HG02938 (cell line): ENCODE measurements around the gene CDH8.

ENCODE experiments used
- ATAC-seq: cut with Tn5 transposase; IDR thresholded peaks from one replicate; pipeline ENCODE4 v1.9.1; 2021; ENCODE audit warnings: mild to moderate bottlenecking, moderate library complexity; ENCODE audit not compliant: unreplicated experiment

CDH8 gene, protein sequence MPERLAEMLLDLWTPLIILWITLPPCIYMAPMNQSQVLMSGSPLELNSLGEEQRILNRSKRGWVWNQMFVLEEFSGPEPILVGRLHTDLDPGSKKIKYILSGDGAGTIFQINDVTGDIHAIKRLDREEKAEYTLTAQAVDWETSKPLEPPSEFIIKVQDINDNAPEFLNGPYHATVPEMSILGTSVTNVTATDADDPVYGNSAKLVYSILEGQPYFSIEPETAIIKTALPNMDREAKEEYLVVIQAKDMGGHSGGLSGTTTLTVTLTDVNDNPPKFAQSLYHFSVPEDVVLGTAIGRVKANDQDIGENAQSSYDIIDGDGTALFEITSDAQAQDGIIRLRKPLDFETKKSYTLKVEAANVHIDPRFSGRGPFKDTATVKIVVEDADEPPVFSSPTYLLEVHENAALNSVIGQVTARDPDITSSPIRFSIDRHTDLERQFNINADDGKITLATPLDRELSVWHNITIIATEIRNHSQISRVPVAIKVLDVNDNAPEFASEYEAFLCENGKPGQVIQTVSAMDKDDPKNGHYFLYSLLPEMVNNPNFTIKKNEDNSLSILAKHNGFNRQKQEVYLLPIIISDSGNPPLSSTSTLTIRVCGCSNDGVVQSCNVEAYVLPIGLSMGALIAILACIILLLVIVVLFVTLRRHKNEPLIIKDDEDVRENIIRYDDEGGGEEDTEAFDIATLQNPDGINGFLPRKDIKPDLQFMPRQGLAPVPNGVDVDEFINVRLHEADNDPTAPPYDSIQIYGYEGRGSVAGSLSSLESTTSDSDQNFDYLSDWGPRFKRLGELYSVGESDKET

DNA sequence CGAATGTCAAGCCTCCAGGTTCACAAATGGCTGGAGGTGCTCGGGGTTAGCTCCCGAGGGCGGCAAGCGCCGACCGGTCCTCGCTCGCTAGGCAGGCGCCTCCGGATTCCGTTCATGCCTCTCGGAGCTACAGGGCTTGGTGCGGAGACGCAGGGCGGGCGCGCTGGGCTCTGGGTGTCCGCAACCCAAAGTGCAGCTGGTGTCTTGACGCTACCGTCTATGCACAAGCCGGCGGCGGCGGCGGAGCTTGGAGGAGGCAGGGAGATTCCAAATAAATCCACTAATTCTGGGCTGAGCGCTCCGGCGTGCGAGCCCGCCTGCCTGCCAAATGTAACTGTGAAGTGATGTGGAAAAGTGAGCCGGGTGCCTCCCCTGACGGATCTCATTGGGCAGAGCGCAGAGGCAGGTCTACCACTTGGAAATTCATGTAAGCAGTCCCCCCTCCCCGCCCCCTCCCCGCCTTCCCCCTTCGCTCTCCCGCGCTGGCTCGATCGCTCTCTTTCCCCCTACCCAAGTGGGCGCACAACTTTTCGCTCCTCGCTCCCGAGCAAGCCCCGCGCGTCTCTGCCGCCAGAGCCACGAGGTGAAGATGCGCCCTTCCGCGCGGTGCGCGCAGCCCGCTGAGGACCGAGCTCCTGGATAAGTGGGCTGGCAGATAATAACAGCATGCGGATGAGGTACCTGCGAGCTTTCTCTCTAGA, at the start of gene CDH8:
TSS of gene CDH8 (minus strand) at position 338 of the 701 bp plus-strand sequence. CDS start 15,035 bp downstream, outside the sequence.
- ATAC-seq, result no peak

DNA sequence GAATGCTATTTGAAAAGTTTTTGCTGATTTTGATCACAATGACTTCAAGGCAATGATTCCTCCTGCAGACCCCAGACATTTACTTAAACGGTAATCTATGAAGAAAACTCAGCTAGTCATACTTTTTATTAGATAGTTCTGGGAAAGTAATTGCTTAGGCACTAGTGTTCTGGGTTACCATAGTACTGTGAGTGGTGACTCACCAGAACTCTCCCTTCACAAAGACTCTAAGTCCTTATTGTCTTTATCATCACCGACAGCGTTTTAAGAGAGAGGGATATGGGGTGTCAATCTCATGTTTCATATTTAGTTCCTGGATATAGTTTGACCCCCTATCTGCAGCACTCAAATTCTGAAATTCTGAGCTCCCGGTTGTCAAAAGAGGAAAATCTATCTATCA, 43.0 kb upstream of the CDH8 start:
- no peak for ATAC-seq

DNA sequence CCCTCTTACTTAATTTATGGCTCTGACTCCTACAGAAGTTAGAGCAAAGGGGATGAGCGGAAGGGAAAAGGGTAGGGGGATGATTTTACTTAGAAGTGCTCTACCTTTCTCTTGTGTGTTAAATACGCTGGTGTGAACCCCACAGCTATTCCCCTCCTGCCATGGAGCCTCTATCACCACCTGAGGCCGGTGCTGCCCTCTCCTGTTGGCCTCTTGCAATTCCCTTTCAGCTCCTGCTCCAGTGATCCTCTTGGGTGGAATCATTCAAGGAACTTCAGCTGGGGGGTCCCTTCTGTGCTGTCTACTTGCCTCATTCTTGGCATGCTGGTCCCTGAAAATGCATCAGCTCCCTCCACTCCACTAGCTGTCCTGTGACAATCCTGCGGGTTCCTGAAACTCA, 41.8 kb upstream of the CDH8 start:
- ATAC-seq, result no peak

DNA sequence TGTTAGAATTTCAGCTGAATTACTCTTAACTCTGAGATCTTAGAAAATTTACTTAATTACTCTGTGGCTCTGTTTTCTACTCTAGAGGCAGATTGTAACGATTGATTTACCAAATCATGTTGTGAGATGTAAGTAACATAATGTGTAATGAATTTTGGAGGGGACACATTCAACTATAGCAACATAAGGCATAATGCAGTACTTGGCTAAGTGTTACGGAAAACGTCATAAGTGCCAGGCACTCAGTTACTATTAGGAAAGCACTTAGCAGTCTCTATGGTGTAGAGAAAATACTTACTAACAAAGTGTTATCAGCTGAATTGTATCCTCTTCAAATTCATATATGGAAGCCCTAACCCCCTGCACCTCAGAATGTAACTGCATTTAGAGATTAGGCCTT, 40.6 kb upstream of the CDH8 start:
- no peak for ATAC-seq

DNA sequence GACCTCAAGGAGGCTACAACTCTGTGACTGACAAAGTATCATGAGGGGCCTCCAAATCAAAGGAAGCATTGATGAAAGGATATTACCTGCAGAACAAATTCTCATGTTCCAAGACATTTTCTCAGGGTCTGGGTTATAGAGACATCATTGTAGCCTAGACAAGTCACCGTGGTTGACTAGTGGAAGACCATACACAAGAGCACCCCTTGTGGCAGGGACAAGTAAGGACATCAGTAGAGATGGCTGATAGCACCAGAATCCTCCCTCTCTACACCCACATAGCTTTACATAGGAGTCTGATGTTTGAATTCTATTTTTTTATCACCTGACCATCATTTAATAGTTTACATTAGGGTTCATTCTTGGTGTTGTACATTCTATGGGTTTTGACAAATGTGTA, 32.5 kb upstream of the CDH8 start:
- ATAC-seq, result no peak

DNA sequence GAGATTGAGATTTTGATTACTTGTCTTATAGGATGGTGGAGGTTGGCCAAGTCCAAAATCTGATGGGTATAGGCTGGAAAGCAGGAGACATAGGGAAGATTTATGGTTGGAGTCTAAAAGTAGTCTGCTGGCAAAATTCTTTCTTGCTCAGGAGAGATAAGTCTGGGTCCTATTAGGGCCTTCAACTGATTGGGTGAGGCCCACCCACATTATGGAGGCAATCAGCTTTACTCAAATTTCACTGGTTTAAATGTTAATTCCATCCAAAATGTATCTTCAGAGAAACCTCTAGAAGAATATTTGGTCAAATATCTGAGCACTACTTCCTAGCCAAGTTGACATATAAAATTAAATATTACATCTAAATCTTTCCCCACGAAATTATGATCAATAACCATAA, 31.7 kb upstream of the CDH8 start:
- ATAC-seq, result no peak

DNA sequence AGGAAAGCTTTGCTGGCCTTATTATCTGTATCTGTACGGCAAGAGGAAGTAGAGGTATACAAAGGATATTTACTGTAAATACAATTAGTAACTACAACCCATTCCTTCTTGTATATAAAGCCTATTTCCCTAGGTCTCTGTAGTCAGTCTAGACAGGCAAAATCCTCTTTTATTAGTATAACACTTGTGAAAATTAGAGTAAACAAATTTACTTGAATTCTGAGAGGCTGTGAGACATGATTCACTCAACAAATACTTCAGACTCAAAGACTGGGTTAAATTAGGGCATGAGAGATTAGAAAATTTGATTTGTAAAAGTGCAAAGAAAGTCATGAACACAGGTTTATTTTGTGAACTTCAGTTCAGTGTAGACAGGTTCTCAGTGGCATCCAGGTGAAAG, 30.9 kb upstream of the CDH8 start:
- no peak for ATAC-seq

DNA sequence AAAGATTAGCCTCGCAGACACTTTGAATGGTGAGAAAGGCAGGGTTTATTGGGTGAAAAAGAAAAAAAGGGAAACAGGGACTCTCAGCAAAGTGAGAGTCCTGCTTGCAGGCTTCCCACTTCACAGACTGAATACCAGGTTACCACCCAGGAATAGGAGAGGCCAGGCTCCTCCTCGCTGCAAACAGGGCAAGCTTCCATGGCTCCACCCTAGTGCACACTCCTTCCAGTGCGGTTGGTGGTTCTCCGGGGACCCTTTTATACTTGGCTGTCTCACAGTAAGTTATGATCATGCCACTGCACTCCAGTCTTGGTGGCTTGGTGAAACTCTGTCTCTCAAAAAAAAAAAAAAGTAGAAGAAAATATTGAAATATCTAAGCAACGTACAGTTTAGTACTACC, 30.5 kb upstream of the CDH8 start:
- no peak for ATAC-seq

DNA sequence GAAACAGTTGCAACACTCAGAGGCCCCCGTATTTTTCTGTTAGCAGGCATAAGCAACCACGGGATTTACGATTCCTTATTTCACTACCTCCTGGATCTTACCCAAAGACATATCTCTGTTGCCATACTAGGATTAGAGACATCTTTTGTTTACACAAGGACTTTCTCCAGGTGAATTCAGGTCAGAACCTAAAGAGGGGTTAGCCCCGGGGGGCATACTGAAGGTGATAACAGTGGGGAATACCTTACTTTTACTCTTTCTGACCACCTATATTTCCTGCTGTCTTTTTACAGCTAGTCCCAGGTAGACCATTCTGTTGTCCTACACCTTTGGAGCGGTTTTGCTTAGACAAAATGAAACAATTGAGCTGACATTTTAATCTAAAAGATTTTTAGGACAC, 27.9 kb upstream of the CDH8 start:
- ATAC-seq, result no peak

DNA sequence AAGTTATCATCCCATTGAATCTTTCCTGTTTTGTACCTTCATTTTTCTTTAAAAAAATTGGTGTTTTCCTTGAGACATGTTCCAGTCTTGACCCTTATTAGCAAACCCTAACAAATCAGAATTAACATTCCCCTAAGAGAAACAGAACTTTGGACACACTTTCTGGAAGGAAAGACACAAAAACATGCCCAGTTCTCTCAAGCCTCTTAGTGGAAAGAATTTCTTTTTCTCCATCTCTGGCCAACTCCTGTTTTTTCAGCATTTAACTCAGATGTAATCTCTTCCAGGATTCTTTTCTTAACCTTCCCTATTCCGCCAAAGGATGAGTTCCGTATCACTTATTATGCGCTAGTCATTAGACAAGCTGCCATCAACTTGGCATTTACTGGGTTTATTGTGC, 23.9 kb upstream of the CDH8 start:
- no peak for ATAC-seq

DNA sequence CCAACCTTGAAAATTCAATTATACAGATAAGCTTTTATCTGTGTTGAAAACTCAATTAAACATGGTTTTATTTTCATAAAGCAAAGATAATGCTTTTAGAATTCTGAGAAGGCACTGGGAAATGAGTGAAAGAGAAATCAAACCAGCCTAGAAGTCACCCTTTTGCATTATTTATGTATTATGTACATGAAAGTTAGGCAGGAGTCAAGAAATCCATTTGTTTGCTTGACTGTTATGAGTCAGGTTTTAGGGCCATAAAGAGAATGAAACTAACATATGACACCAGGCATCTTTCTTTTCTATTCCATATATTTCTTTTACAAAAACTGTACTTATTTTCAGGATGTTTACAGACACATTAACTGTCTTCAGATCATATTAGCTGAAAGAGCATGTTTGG, 23.3 kb upstream of the CDH8 start:
- ATAC-seq, result no peak

DNA sequence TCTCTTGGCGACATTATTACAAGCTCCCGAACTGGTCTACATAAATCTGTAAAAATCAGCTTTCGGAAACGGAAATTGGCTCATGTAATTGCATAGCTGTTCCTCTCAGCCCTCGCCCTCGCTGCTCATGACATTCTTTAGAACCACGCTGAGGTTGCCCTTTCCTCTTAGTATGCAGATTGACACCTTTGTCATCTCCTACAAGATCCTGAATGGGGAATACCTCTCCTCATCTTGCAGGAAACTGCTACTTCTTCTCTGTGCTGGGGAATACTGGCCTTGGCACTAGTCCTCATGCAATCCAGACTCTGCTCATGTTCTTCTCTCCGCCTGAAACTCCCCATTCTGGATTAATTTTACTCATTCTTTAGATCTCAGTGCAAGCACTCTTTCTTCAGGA, 22.2 kb upstream of the CDH8 start:
- ATAC-seq, result no peak

DNA sequence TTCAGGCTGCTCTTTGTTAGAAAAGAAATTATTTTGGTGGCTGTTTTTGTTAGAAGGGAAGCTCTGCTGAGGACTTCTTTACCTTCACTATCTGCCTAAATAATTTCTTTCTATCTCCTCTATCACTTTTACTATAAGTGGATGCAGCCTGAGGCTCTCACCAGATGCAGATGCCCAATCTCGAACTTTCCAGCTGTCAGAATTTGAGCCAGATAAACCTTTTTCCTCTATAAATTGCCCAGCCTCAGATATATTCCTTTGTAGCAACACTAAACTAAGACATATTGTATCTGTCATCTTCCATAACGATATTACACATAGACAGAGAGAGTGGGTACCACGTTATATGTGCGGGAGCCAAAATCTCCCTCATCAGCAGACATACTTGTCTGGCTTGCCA, 15.7 kb upstream of the CDH8 start:
- no peak for ATAC-seq

DNA sequence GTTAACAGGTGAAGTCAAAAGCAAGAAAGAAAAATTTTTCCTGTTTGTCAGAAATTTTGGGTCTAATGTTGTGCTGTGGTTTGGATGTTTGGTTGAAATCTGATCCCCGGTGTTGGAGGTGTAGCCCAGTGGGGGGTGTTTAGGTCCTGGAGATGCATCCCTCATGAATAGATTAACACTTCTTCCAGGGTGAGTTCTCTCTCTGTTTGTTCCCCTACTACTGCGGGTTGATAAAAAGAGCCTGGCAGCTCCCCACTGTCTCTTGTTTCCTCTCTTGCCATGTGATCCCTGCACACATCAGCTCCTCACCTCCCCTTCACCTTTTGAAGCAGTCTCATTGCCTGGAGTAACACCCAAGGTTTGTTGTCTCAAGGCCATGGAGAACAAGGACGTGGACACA, 14.6 kb upstream of the CDH8 start:
- no peak for ATAC-seq

DNA sequence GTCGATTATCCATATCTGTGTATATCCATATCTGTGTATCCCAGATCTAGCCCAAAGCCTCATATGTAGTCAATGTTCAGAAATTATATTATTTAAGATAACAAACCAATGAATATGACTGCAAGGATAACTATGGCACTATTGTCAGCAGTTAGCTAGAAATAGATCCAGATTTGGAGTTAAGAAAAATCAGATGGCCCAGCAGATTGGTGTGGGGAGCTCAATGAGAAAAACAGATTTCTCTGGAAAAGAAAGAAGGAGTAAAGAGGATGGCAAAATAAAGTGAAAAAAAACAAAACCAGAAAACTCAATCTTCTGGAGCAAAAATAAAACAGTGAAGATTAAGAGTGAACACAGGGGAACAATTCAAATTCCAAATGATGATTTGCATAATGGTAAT, 10.6 kb upstream of the CDH8 start:
- no peak for ATAC-seq

DNA sequence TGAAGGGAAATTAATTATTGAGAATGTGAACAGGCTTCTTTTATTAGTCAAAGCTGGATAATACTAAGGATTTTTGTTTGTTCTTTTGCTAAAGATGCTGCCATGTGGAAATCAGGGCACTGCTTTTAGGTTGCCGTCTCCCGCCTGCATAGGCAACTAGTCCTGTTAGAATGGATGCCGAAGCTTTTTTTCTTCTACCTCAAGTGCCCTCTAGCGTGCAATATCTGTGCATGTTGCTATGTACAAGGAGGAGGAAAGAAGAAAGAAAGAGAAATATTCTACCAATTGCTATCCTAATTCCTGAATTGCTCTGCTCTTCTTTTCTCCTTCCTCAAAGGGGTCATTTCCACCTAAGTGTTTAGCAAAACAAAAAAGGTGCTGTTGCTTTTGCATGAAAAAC, 5.2 kb upstream of the CDH8 start:
- ATAC-seq, result no peak

DNA sequence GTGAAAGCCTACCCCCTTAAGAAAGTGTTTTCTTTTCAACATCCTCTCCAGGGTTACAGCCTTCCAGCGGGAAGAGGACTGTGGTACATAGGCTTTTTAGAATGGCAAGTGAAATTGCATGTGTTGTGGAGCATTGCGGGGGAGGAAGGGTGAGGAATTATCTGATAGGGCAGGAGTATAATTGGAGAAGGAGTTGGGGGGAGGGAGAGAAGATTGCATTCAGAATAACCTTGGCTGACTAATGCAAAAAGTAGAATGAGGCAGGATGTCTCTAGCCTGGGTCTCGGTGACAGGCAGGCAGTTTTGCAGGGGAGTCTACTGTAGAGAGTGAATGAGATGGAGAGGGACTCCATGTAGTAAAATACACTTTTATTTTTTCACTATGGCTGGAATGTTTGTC, 2.4 kb upstream of the CDH8 start:
- no peak for ATAC-seq

DNA sequence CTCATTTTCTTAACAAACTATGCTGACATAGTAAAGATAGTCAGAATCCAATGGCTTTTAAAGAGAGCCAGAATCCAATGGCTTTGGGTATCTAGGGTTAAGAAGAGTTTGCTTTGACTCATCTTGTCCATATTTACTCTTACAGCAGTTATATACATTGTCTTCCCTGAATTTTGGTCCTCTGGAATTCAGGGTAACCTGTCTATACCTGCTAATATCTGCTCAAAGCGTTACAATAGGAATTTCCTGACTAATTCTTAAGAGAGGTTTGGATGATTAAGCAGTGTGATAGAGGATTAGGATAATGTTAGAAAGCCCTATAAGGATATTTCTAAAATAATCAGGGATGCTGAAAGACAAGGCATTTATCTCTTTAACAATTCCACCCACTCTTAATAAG, 2.0 kb upstream of the CDH8 start:
- ATAC-seq, result no peak

DNA sequence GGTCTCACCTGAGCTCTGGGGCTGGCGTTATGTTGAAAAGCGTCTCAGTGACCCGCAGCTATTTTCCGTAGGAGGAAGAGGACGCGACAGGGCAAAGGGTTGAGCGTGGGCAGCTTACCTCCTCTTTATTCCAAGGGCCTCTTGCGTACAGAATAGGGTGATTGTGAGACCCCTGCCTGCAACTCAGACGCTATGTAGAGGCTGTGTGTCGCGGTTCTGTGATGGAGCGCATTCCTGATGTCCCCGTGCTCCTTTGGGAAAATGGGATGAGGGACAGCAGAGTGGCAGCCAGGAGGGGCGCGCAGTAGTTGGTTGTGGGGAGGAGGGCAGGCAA, 531 bp upstream of the CDH8 start:
- ATAC-seq, result no peak

DNA sequence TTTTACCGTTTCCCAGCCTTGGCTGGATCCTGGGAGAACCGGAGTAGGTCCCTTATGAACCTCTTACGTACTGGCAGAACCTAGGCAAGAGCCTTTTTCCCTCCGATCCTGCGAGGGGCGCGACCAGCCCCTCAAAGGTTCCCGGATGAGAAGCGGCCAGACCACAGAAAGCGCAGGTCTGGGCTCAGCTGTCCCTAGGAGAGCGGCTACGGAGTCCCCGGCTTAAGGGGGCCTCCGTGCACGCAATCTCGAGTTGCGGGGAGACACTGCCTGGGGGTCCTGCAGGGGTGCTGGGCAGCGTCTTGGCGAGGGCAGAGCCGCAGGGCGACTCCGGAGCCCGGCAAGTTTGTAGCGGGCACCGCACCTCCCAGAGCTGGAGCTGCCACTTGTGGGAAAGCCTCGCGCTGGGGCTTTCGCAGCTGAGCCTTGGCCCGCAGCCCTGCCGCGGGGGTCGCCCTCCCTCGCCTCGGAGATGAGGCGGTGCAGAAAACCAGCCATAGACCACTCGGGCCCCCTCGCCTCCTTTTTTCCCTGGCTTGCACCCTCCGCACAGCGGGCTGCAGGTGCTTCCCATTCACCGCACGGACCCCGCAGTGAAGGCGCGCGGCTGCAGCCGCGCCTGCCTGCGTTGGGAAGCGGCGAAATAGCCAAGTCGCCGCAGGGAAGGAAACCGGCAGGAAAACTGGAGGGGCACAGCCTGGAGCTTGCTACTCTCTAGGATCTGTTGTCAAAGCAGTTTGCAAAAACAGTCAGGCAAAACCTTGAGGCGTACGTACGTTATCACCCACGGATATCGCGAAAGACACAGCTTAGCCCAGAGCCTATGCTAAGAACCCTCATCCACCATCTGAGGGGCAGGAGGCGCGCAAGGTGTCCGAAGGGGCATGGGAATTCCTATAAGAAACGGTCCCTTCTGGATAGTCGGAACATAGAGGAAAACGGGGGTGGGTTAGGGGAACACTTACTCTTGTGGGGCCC, 834 bp downstream of the CDH8 start:
- no peak for ATAC-seq
